ENCODE measurements around the gene NGEF. TPM values are rescaled to one million over a fixed set of nuclear protein-coding genes. Genes with fewer than 3 reads are reported as not detected.

The NGEF gene
- total RNA-seq, 2 experiments from 2014 or later, result not detected

DNA sequence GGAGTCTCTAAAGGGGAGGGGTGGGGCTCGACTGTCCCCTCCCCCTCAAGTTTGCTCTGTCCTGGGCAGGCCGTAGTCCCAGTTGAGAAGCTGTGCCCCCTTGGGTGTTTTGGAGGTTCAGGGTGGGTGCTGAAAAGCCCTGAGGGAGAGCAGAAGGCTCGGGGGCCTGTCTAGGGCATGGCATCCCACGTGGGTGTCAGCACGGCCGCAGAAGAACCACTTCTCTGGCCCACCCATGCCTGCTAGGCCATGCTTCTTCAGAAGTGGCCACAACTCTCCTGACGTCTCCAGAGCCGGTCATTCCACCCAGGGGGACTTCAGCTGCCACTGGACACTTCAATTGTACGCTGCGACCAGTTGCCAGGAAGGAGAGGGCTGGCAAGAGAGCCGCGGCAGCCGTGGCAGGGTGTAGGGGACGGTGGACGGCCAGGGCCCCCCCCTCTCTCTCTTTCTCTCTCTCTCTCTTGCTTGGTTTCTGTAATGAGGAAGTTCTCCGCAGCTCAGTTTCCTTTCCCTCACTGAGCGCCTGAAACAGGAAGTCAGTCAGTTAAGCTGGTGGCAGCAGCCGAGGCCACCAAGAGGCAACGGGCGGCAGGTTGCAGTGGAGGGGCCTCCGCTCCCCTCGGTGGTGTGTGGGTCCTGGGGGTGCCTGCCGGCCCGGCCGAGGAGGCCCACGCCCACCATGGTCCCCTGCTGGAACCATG is 46.9 kb upstream of the NGEF start, which contains the start of gene INPP5D:
TSS of gene INPP5D (plus strand) at position 546 of the 704 bp plus-strand sequence. CDS start at position 683, 137 bp downstream.
- Mint-ChIP-seq H3K36me3 (ENCODE audit: low read depth) (peaks cover 47% of the 10 kb centered on the region), H3K27ac (peak within 1 kb of the TSS; percentile 95), H3K4me3 (peak within 1 kb of the TSS; percentile 90), H3K27me3 (no peaks in the 10 kb centered on the region), H3K9me3 (no peaks in the 10 kb centered on the region), H3K4me1 (ENCODE audit: low read depth) (peaks cover 43% of the 10 kb centered on the region)
- CTCF ChIA-PET, result interaction anchor here (0.6 to 3.6 kb wide), 13 partner anchors 10 to 191 kb away, joined by 3 to 37 read pairs (median 4); partner anchors contain the start of gene ATG16L1
- POLR2A ChIA-PET, result interaction anchor here (0.5 to 6.8 kb wide), 14 partner anchors 10 to 509 kb away, joined by 3 to 190 read pairs (median 6); partner anchors contain the start of gene ATG16L1
- DNase-seq (peak; percentile 52 to 91 (median 68)), ATAC-seq (ENCODE audit: poor library complexity) (peak; percentile 88)
- Histone ChIP-seq H3K4me3 (ENCODE audit: low read length) (peak within 1 kb of the TSS; percentile 97), H3K36me3 (ENCODE audit: insufficient read depth, low read length) (peaks cover 20% of the 10 kb centered on the region), H3K4me1 (ENCODE audit: insufficient read depth, low read length) (peaks cover 55% of the 10 kb centered on the region), H3K9me3 (ENCODE audit: control insufficient read depth in 1 of 2, insufficient read depth in 1 of 2, low read length in 2 of 2) (no peaks in the 10 kb centered on the region), H3K27ac (ENCODE audit: low read depth in 1 of 2, low read length in 2 of 2) (peak within 1 kb of the TSS; percentile 81 to 91), H3K27me3 (ENCODE audit: control insufficient read depth in 1 of 2, insufficient read depth in 2 of 2, low read length in 2 of 2) (no peaks in the 10 kb centered on the region)
- intact Hi-C loops (cut with DNase I, micrococcal nuclease), result loop anchor here (1.0 to 10.0 kb wide), 5 partner anchors 15 to 205 kb away; partner anchors contain the start of gene ATG16L1 (in 1 of the 2)
- TF ChIP-seq, protein P1, sequence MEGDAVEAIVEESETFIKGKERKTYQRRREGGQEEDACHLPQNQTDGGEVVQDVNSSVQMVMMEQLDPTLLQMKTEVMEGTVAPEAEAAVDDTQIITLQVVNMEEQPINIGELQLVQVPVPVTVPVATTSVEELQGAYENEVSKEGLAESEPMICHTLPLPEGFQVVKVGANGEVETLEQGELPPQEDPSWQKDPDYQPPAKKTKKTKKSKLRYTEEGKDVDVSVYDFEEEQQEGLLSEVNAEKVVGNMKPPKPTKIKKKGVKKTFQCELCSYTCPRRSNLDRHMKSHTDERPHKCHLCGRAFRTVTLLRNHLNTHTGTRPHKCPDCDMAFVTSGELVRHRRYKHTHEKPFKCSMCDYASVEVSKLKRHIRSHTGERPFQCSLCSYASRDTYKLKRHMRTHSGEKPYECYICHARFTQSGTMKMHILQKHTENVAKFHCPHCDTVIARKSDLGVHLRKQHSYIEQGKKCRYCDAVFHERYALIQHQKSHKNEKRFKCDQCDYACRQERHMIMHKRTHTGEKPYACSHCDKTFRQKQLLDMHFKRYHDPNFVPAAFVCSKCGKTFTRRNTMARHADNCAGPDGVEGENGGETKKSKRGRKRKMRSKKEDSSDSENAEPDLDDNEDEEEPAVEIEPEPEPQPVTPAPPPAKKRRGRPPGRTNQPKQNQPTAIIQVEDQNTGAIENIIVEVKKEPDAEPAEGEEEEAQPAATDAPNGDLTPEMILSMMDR (IDR thresholded peaks at IDR 0.05), result no peak

DNA sequence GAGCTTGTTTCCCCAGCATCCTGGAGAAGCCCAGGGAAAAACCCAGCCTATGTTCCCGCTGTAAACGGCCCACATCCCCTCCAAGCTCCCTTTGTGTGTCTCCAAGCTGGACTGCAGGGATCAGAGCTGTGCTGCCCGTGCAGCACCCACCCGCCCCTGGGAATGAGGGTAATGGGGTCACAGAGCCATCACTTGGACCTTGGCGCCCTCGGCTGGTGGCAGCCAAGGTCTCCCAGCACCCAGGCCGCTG is 46.4 kb upstream of the NGEF start:
- Histone ChIP-seq H3K4me3 (ENCODE audit: low read length) (peak overlapping the region; percentile 97), H3K36me3 (ENCODE audit: insufficient read depth, low read length) (peaks cover 15% of the 10 kb centered on the region), H3K27me3 (ENCODE audit: control insufficient read depth in 1 of 2, insufficient read depth in 2 of 2, low read length in 2 of 2) (no peaks in the 10 kb centered on the region), H3K4me1 (ENCODE audit: insufficient read depth, low read length) (peaks cover 52% of the 10 kb centered on the region), H3K27ac (ENCODE audit: low read depth in 1 of 2, low read length in 2 of 2) (peak overlapping the region; percentile 81 to 91), H3K9me3 (ENCODE audit: control insufficient read depth in 1 of 2, insufficient read depth in 1 of 2, low read length in 2 of 2) (no peaks in the 10 kb centered on the region)
- Mint-ChIP-seq H3K27me3 (no peaks in the 10 kb centered on the region), H3K9me3 (no peaks in the 10 kb centered on the region), H3K4me3 (peak overlapping the region; percentile 90), H3K27ac (peak overlapping the region; percentile 95), H3K4me1 (ENCODE audit: low read depth) (peaks cover 39% of the 10 kb centered on the region), H3K36me3 (ENCODE audit: low read depth) (peaks cover 42% of the 10 kb centered on the region)
- no peak for ATAC-seq (ENCODE audit: poor library complexity)
- TF ChIP-seq, protein P1 (IDR thresholded peaks at IDR 0.05), result no peak
- ChIA-PET CTCF (interaction anchor here (0.6 to 3.6 kb wide), 8 partner anchors 10 to 192 kb away, joined by 3 to 37 read pairs (median 6); partner anchors contain the start of gene ATG16L1), POLR2A (interaction anchor here (1.4 to 6.8 kb wide), 4 partner anchors 10 to 209 kb away, joined by 6 to 190 read pairs (median 20); no protein-coding TSS in a partner anchor)
- peak in 1 of 14 experiments; percentile 43 for DNase-seq
- intact Hi-C loops (cut with DNase I, micrococcal nuclease), result loop anchor here in 1 of 2 experiments (10.0 kb wide), 1 partner anchor 205 kb away; no protein-coding TSS in a partner anchor

DNA sequence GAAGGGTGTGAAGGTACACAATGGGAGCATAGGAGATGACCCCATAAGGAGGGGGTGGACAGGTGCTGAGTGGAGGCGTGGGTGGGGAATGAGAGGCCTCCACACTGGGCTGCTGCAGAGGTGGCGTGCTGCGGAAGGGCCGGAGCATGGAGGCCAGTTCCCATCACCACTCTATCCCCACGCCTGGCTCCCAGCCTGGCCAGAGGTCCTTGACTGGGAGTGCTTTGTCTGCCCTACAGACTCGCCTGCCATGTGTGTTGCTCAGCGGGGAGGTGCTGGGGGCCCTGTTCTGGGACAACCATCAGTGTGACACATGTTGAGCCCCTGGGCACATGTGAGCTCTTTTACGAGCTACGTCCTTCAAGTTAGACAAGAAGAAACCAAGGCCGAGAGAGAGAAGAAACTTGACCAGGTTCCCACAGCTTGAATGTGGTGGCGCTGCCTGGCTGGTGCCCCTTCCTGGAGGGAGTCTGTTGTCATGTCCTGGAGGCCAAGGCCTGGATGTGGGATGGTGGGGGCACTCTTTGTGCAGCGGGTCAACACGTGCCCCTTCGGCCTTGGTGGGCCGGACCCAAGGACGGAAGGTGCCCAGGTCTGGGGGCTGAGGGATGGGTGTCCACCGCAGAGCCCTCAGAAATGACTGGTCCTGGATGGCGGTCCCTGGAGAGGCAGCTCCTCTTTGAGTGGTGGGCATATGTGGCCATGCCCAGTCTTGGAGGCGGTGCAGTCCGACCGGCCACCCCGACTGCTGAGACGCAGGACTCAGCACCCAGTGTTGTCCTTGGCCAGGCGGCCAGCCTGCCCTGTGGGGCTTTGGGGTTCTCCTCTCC is 45.9 kb upstream of the NGEF start:
- intact Hi-C loops (cut with DNase I, micrococcal nuclease), result loop anchor here in 1 of 2 experiments (10.0 kb wide), 1 partner anchor 204 kb away; no protein-coding TSS in a partner anchor
- peak overlapping the region; percentile 90 for H3K4me3 Mint-ChIP-seq
- peaks cover 39% of the 10 kb centered on the region for H3K36me3 Mint-ChIP-seq (ENCODE audit: low read depth)
- H3K27me3 Mint-ChIP-seq, result no peaks in the 10 kb centered on the region
- no peaks in the 10 kb centered on the region for H3K9me3 Mint-ChIP-seq
- ChIA-PET POLR2A (interaction anchor here (6.8 kb wide), 1 partner anchor 21 kb away, joined by 190 read pairs; no protein-coding TSS in a partner anchor), CTCF (interaction anchor here (1.1 to 1.9 kb wide), 3 partner anchors 11 to 192 kb away, joined by 3 to 10 read pairs (median 4); partner anchors contain the start of gene ATG16L1)
- no peaks in the 10 kb centered on the region for H3K27me3 ChIP-seq (ENCODE audit: control insufficient read depth in 1 of 2, insufficient read depth in 2 of 2, low read length in 2 of 2)
- H3K4me1 ChIP-seq (ENCODE audit: insufficient read depth, low read length), result peaks cover 52% of the 10 kb centered on the region
- peak overlapping the region; percentile 95 for H3K27ac Mint-ChIP-seq
- peaks cover 39% of the 10 kb centered on the region for H3K4me1 Mint-ChIP-seq (ENCODE audit: low read depth)
- H3K36me3 ChIP-seq (ENCODE audit: insufficient read depth, low read length), result peaks cover 9% of the 10 kb centered on the region
- no peak for DNase-seq
- peak overlapping the region in 1 of 2 donors; percentile 81 for H3K27ac ChIP-seq (ENCODE audit: low read depth in 1 of 2, low read length in 2 of 2)
- ATAC-seq (ENCODE audit: poor library complexity), result no peak
- peak overlapping the region; percentile 97 for H3K4me3 ChIP-seq (ENCODE audit: low read length)
- H3K9me3 ChIP-seq (ENCODE audit: control insufficient read depth in 1 of 2, insufficient read depth in 1 of 2, low read length in 2 of 2), result no peaks in the 10 kb centered on the region
- TF ChIP-seq, protein P1 (IDR thresholded peaks at IDR 0.05), result no peak

All from CD4-positive, alpha-beta T cell (primary cell).